Kidney glomerular epithelial cell (primary cell): ENCODE measurements around the gene PARP1.
"Not testable (repeated sequence)": the region's sequence is repeated elsewhere in the genome, so short reads cannot be mapped to it uniquely, and the experiment has no call there.

ENCODE experiments used
- DNase-seq: peaks from one replicate; lab custom pipeline; 2025; lab: John Stamatoyannopoulos, UW

Gene PARP1

GRCh38 chr1:226428791-226429461 is 21.0 kb upstream of the PARP1 start:
- peak; percentile 6 for DNase-seq

DNA sequence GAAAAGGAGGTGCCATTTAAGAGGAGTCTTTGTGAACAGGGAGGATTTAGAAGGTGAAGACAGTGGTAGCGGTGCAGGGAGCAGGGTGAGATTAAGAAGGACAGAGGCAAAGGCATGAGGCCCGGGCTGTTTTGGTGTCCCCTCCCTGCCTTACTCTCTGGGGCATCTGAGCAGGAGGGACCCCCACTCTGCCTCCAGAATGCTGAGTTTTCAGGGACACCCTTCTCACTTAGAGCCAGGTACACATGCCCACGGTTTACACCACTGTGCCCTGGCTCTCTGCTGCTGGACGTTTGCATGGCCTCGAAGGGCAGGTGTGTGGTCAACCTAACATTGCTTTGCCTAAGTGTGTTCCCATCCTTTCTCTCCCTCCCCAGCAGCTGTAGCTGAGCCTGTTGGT is 20.5 kb upstream of the PARP1 start:
- DNase-seq, result no peak

- no peak for DNase-seq
Observed at GRCh38 chr1:226427131-226427530, 19.2 kb upstream of the PARP1 start.

- not testable (repeated sequence) for DNase-seq
Observed at GRCh38 chr1:226426395-226426794, 18.5 kb upstream of the PARP1 start.

- DNase-seq, result no peak
Observed at GRCh38 chr1:226425431-226426031, 17.6 kb upstream of the PARP1 start.

DNA sequence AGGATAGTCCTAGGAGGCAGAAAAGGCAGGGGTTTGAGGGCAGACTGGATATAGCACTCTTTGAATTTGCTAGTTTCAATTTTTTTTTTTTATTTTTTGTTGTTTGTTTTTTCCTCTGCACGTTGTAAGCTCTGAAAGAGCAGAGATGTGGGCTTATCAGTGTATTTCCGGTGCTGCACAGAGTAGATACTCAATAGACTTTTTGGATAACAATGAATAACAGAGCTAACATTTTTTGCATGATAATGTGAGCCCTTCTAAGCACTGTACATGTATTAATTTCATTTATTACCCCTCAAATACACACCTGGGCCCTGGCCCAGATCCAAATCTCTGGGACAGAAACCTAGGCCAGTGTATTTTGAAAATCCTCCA is 17.1 kb upstream of the PARP1 start:
- no peak for DNase-seq

DNA sequence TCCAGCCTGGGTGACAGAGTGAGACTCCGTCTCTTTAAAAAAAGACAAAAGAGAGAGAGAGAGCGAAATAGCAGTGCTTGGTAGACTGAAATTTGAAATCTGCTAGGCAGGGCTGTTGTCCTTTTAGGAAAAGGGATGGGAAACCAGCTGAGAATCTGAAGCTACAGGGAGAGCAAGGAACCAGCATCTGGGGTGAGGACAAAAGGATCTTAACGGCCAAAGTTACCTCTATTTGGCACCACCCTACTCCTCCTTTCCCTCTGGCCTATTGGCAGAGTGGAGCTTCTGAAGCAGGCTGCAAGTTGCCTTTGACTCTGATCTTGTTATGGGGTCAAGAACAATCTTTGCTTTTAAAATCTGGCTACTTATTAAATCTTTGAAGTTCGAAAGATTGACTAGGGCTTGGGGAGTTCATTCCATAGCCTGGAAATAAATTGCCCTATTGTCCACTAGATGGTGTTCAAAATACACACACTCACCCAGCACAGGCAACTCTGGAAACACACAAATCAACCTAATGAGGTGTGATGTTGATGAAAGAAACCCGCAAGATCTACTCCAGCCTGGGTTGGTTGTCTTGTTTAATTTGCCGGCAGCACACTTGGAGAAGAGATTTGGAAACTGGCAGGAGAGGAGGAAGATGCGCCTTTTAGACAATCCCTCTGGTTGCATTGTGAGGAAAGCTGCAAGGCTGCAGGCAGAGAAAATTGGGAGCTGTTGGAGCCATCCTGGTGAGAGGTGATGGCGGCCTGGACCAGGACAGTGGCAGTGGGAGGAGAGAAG is 16.5 kb upstream of the PARP1 start:
- DNase-seq, result peak; percentile 62

- DNase-seq, result no peak
Observed at GRCh38 chr1:226422478-226422877, 14.6 kb upstream of the PARP1 start.

DNA sequence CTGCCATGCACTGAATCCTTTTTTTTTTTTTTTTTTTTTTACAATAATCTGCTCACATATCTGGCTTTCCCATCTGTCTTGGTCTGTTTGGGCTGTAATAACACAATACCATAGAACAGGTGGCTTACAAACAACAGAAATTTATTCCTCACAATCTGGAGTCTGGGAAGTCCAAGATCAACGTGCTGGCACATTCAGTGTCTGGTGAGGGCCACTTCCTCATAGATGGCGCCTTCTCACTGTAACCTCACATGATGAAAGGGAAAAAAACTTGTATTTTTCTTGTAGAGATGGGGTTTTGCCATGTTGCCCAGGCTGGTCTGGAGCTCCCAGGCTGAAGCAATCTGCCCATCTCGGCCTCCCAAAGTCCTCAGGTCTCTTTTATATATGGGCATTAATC is 13.0 kb upstream of the PARP1 start:
- no peak for DNase-seq

- DNase-seq, result no peak
Observed at GRCh38 chr1:226420328-226420727, 12.4 kb upstream of the PARP1 start.

DNA sequence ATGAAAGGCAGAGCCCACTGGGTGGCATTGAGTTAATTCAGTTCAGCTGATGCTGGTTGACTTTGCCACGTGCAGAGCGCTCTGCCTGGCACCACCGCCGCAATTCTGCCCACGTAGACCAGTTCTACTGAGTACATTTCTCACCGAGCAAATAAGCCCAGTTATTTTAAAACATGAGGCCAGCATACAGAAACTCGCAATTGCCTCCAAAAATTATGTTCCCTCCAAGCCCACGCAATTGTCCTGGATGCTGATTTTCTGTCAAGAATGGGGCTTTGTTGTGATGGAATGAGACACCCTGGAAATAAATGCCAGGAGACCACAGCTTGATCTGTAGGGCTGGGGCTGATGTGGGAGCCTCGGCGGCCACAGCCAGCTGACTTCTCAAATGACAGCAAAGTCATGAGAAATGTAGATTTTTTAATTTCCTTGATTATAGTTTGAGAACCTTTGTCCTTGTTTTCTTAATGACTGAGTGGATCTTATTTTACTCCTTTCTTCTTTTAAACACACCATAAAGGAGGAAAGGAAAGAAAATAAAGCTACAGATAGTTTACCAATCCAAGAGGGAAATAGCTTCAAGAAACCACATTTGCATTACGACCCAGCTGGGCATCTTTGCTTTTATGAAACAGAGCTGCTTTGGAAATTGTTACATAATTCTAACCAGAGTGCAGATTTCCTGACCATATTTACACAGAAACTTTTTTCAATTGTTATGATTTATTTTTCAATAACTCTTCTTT is 11.6 kb upstream of the PARP1 start:
- DNase-seq, result no peak

DNA sequence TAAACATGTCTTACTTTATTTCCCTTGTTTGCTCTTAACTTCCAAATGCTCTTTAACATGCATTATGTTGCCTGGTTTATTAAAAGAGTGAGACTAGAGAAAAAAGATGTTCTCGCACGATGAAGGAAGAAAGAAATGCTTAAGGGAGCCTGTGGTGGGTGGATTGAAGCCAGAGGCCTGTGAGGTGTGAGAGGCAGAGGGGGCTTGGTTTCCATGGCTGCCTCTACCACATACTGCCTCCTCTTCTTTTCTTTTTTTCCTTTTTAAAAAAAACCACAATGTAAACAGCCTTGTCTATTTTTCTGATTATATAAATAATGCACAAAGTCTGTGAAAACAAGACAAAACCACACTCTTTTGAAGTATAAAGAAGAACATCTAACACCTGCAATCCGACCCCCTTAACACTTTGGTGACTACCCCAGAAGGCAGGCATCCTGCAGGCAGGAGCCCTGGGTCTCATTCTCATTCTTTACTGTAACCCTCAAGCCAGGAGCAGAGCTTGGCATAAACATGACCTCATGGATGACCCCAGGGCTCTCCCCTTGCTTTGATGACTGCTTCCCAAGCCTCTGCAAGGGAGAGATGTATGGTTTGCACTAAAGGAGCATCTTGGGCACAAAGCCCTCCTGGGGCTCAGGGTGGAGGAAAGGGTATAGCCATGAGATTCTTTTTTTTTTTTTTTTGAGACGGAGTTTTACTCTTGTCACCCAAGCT is 10.1 kb upstream of the PARP1 start:
- DNase-seq, result no peak

GRCh38 chr1:226417350-226417749 is 9.5 kb upstream of the PARP1 start:
- no peak for DNase-seq

GRCh38 chr1:226414098-226414698 is 6.3 kb upstream of the PARP1 start:
- no peak for DNase-seq

GRCh38 chr1:226411619-226412018 is 3.7 kb upstream of the PARP1 start:
- no peak for DNase-seq

DNA sequence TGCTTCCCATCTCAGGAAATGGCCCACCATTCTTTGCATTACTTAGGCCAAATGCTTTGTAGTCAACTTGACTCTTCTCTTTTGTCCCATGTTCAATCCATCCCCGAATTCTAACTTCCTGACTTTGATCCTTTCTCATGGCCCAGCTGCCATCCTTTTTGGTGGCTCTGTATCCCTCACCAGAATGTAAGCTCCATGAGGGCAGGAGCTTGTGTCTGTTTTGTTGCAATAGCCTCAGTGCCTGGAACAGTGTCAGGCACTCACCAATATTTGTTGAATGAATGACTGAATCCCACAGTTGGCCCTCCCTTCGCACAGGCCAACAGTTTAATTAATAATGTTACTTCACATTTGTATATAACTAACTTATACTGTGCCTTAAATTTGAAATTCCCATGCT is 3.1 kb upstream of the PARP1 start:
- no peak for DNase-seq

DNA sequence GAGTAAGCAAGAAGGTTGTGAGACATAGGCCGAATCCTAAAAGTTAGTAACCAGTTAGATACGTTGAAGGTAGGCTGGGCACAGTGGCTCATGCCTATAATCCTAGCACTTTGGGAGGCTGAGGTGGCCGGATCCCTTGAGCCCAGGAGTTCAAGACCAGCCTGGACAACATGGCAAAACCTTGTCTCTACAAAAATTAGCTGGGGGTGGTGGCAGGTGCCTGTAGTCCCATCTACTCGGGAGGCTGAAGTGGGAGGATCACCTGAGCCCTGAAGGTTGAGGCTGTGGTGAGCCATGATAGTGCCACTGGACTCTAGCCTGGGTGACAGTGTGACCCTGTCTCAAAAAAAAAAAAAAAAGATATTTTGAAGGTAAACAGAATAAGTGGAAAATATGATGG is 1.5 kb upstream of the PARP1 start:
- DNase-seq, result no peak

GRCh38 chr1:226408285-226409184 is 642 bp upstream of the PARP1 start:
- no peak for DNase-seq

DNA sequence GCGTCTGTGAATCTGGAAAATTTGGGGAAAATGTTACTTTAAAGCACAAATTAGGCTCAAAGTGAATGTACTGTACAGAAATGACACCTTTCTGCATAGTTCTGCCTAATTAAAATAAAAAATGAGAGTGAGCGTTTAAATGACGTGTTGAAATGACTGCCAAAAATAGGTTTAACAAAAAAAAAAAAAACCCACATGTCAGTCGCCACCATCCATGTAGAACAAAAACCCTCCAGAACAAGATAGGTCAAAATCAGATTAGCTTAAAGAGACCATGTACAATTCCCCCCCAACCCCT is 745 bp downstream of the PARP1 start:
- DNase-seq, result no peak

DNA sequence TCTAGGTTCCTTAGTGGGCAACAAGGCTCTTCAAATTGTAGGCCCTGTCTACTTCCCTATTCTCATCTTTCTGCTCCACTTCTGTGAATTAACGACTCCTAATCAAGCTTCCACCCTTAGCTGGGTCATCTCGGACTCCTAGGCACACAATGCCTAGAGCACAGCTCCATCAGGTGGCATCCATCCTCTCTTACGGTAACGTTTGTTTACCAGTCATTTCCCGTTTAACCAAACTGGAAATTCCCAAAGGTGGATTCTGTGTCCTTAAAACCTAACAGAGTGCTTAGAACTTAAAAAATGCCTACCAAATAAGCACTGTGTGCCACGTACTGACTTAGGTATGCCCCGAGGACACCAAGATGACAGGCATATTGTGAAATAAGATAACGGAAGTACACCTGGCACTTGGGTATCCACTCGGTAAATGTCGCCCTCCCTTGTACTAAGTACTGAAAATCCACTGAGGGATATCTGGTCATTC is 1.5 kb downstream of the PARP1 start:
- peak; percentile 15 for DNase-seq
